Vagina (tissue), 2 donors: ENCODE measurements around the gene SLC25A47. TPM values are rescaled to one million over a fixed set of nuclear protein-coding genes. Genes with fewer than 3 reads are reported as not detected.
A peak's percentile ranks its signal among the peaks of the same experiment; 100 is the strongest.
"Not testable (repeated sequence)": the region's sequence is repeated elsewhere in the genome, so short reads cannot be mapped to it uniquely, and the experiment has no call there.

Experiments
- DNase-seq, 2 donors: peaks; one replicate each; pipeline ENCODE4 v3.0.0-alpha.2; 2017; ENCODE audit errors: extremely low spot score in 2 of 2
- H3K27ac ChIP-seq: fragments of 200-600 bp; sonication (generic); one replicate; pipeline ENCODE4 v1.5.1; 2019
- H3K27me3 ChIP-seq: fragments of 200-600 bp; sonication (generic); one replicate; pipeline ENCODE4 v1.5.1; 2019
- H3K36me3 ChIP-seq, 2 donors: fragments of 200-600 bp; sonication (generic); one replicate each; pipeline ENCODE4 v1.5.1; 2017 to 2019
- H3K4me1 ChIP-seq: fragments of 200-600 bp; sonication (generic); one replicate; pipeline ENCODE4 v1.5.1; 2019
- H3K4me3 ChIP-seq, 2 donors: fragments of 200-600 bp; sonication (generic); 1 replicate in 1 of 2; 2 replicates in 1 of 2; pipeline ENCODE4 v1.5.1; 2016 to 2019
- H3K9me3 ChIP-seq: fragments of 200-600 bp; sonication (generic); one replicate; pipeline ENCODE4 v1.5.1; 2019
- POLR2A ChIP-seq, 2 donors: fragments of 450-650 bp; IDR thresholded peaks; one replicate each; pipeline ENCODE4 v1.6.1; 2017; ENCODE audit warnings: antibody characterized with exemption in 2 of 2, mild to moderate bottlenecking in 2 of 2, moderate library complexity in 2 of 2
- POLR2AphosphoS5 ChIP-seq, 2 donors: sonication (generic); formaldehyde crosslinking; IDR thresholded peaks; one replicate each; pipeline ENCODE4 v1.9.0; 2017; ENCODE audit warnings: antibody characterized with exemption in 2 of 2, mild to moderate bottlenecking in 2 of 2, low read depth in 1 of 2; ENCODE audit not compliant: insufficient read depth in 1 of 2
- intact Hi-C: fragments of 100-400 bp; cut with DNase I; formaldehyde crosslinking; loops from one replicate; pipeline ENCODE4 v1.15.1; 2023
- total RNA-seq: library from RNA; depleted of rRNA; stranded (reverse); fragments of >200 nt; gene quantifications from one replicate; pipeline ENCODE4 v1.2.3, GENCODE V29; 2016
- TF ChIP-seq, protein P1 (sequence below), 3 experiments: fragments of 450-650 bp in 2 of 3; fragments of 200-600 bp in 1 of 3; sonication (generic) in 1 of 3; IDR thresholded peaks; one replicate each; pipeline ENCODE4 v1.5.1; 2017 to 2019; ENCODE audit warnings: antibody characterized with exemption in 3 of 3, mild to moderate bottlenecking in 2 of 3, moderate library complexity in 2 of 3

Gene SLC25A47
- total RNA-seq, 1 donor from 2014 or later = not detected

GRCh38 chr14:100309028-100309737 lies 14.0 kb upstream of the SLC25A47 start:
- Histone ChIP-seq H3K9me3 (no peaks in the 10 kb centered on the region), H3K36me3 (no peaks in the 10 kb centered on the region), H3K27ac (no peak overlapping the region), H3K4me3 (no peak overlapping the region), H3K4me1 (peaks cover 42% of the 10 kb centered on the region), H3K27me3 (no peaks in the 10 kb centered on the region)
- TF ChIP-seq, protein P1, sequence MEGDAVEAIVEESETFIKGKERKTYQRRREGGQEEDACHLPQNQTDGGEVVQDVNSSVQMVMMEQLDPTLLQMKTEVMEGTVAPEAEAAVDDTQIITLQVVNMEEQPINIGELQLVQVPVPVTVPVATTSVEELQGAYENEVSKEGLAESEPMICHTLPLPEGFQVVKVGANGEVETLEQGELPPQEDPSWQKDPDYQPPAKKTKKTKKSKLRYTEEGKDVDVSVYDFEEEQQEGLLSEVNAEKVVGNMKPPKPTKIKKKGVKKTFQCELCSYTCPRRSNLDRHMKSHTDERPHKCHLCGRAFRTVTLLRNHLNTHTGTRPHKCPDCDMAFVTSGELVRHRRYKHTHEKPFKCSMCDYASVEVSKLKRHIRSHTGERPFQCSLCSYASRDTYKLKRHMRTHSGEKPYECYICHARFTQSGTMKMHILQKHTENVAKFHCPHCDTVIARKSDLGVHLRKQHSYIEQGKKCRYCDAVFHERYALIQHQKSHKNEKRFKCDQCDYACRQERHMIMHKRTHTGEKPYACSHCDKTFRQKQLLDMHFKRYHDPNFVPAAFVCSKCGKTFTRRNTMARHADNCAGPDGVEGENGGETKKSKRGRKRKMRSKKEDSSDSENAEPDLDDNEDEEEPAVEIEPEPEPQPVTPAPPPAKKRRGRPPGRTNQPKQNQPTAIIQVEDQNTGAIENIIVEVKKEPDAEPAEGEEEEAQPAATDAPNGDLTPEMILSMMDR (IDR thresholded peaks at IDR 0.05) = no peak
- TF ChIP-seq POLR2AphosphoS5 (IDR thresholded peaks at IDR 0.05; ENCODE audit: insufficient read depth in 1 of 2, low read depth in 1 of 2) (no peak), POLR2A (IDR thresholded peaks at IDR 0.05) (no peak)
- intact Hi-C loops = loop anchor here (5.0 kb wide), 1 partner anchor 72 kb away; the partner anchor contains the start of gene YY1
- no peak for DNase-seq

DNA sequence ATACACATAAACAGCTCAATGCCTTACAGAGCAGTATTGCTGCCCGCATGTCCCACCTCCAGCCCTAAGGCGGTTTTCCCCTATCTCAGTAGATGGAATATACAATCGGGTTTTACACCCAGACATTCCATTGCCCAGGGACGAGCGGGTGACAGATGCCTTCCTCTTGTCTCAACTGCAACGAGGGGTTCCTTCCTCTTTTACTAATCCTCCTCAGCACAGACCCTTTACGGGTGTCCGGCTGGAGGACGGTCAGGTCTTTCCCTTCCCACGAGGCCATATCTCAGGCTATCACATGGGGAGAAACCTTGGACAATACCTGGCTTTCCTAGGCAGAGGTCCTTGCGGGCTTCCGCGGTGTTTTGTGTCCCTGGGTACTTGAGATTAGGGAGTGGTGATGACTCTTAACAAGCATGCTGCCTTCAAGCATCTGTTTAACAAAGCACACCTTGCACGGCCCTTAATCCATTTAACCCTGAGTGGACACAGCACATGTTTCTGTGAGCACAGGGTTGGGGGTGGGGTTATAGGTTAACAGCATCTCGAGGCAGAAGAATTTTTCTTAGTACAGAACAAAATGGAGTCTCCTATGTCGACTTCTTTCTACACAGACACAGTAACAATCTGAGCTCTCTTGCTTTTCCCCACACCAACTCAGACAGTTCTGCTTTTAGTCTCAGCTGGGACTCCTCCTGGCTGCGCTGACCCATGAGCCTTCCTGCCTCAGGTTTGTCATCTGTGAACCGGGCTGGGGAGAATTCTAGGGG lies 10.8 kb upstream of the SLC25A47 start:
- intact Hi-C loops, H3K27me3 ChIP-seq, DNase-seq: not testable (repeated sequence)

GRCh38 chr14:100312877-100313400 lies 10.2 kb upstream of the SLC25A47 start:
- no peak overlapping the region for H3K27ac ChIP-seq
- intact Hi-C loops = no loop called here
- H3K4me3 ChIP-seq = no peak overlapping the region

More for the DNA sequence above, 10.8 kb upstream of the SLC25A47 start:
- not testable (repeated sequence) for H3K9me3 ChIP-seq, H3K4me3 ChIP-seq, H3K27ac ChIP-seq, H3K36me3 ChIP-seq
- peaks cover 30% of the 10 kb centered on the region for H3K4me1 ChIP-seq

GRCh38 chr14:100313464-100314230 lies 9.5 kb upstream of the SLC25A47 start:
- peaks cover 30% of the 10 kb centered on the region for H3K4me1 ChIP-seq
- intact Hi-C loops = no loop called here

More at GRCh38 chr14:100312877-100313400, 10.2 kb upstream of the SLC25A47 start:
- Histone ChIP-seq H3K27me3 (no peaks in the 10 kb centered on the region), H3K9me3 (no peaks in the 10 kb centered on the region), H3K4me1 (peaks cover 30% of the 10 kb centered on the region), H3K36me3 (no peaks in the 10 kb centered on the region)
- DNase-seq = no peak
- TF ChIP-seq, protein P1 (IDR thresholded peaks at IDR 0.05) = no peak
- TF ChIP-seq POLR2A (IDR thresholded peaks at IDR 0.05) (no peak), POLR2AphosphoS5 (IDR thresholded peaks at IDR 0.05; ENCODE audit: insufficient read depth in 1 of 2, low read depth in 1 of 2) (no peak)

More at GRCh38 chr14:100313464-100314230, 9.5 kb upstream of the SLC25A47 start:
- Histone ChIP-seq H3K9me3 (no peaks in the 10 kb centered on the region), H3K27me3 (no peaks in the 10 kb centered on the region), H3K36me3 (no peaks in the 10 kb centered on the region), H3K27ac (no peak overlapping the region), H3K4me3 (no peak overlapping the region)
- no peak for DNase-seq
- peak in 1 of 2 donors; percentile 22 for TF ChIP-seq POLR2AphosphoS5 (IDR thresholded peaks at IDR 0.05; ENCODE audit: insufficient read depth in 1 of 2, low read depth in 1 of 2)
- TF ChIP-seq POLR2A (IDR thresholded peaks at IDR 0.05) = no peak
- TF ChIP-seq, protein P1 (IDR thresholded peaks at IDR 0.05) = no peak
